ENCODE results near the gene CDC5L.

DNA sequence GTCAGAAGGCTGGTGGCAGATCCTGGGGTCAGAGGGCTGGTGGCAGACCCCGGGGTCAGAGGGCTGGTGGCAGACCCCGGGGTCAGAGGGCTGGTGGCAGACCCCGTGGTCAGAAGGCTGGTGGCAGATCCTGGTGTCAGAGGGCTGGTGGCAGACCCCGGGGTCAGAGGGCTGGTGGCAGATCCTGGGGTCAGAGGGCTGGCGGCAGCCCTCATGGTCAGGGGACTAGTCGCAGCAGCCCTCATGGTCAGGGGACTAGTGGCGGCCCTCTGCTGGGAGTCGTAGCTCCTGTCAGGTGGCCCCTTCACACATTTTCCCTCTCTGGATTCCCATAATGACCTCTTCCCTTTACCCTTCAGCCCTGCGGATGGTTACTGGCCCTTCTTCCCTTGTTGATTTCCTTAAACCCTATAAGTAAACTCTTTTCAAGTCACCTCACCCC, 86.7 kb downstream of the CDC5L start:
- no peak for TF ChIP-seq EZH2 (IDR thresholded peaks at IDR 0.05)
- no peak for TF ChIP-seq POLR2AphosphoS5 (IDR thresholded peaks at IDR 0.05; ENCODE audit: borderline replicate concordance, low read depth, low read length)

Data from SK-N-MC (cell line).